GM12875 (cell line): ENCODE results near the gene TANGO6.

Experiments
- H3K4me3 ChIP-seq: one replicate; pipeline ENCODE4 v1.5.1; 2011; ENCODE audit warnings: low read depth, low read length, control low read depth
- TF ChIP-seq, protein P1 (sequence below): IDR thresholded peaks from 2 replicates; pipeline ENCODE4 v1.5.1; 2011; ENCODE audit warnings: low read depth, mild to moderate bottlenecking, control low read depth, inconsistent platforms, low read length, moderate library complexity, borderline replicate concordance; ENCODE audit not compliant: insufficient read depth

The TANGO6 gene

DNA sequence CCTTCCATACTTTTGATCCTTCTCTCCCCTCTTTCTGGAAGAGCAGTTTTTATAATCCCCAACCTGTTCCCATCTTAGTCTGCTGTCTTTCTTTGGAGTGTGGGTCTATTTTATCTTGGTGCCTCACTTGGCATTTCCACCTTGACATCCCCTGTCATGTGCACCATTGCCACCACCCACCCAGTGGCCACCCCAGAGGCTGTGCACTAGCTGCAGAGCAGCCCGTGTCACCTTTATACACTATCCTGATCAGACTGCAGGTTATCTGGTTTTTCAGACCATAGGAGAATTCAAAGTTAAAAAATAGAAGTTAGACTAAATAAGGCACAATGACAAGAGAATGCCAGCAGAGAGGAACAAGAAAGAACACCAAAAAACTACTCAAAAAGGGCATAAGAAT, 43.8 kb downstream of the TANGO6 start:
- no peak overlapping the region for H3K4me3 ChIP-seq
- TF ChIP-seq, protein P1, sequence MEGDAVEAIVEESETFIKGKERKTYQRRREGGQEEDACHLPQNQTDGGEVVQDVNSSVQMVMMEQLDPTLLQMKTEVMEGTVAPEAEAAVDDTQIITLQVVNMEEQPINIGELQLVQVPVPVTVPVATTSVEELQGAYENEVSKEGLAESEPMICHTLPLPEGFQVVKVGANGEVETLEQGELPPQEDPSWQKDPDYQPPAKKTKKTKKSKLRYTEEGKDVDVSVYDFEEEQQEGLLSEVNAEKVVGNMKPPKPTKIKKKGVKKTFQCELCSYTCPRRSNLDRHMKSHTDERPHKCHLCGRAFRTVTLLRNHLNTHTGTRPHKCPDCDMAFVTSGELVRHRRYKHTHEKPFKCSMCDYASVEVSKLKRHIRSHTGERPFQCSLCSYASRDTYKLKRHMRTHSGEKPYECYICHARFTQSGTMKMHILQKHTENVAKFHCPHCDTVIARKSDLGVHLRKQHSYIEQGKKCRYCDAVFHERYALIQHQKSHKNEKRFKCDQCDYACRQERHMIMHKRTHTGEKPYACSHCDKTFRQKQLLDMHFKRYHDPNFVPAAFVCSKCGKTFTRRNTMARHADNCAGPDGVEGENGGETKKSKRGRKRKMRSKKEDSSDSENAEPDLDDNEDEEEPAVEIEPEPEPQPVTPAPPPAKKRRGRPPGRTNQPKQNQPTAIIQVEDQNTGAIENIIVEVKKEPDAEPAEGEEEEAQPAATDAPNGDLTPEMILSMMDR, result no peak

DNA sequence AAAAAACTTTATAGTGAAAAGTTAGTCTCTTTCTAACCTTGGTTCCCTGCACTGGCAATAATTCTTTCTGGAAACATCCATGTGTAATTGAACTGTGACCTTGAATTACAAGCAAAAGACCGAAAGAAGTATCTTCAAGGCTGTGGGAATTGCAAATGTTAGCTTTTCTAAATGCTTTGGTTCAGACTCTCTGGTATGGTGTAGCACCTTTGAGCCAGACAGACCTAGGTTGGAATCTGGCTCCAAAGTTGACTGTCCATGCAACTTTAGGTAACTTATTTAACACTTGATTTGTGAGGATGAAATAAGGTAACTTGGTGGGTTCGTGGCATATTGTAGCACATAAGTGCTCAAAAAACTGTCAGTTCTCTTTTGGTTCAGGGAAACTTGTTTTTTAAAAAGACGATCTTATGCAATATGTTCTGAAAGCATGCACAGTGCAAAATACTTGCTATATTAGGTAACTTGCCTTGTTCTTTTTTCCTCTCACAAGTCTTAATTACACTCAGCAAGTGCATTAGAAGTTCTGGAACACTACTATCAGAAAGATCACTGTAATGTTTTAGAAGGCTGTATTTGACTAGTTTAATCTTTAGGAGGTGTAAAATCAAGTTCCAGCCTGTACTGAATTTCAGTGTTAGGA, 46.3 kb downstream of the TANGO6 start:
- TF ChIP-seq, protein P1, result no peak
- no peak overlapping the region for H3K4me3 ChIP-seq

DNA sequence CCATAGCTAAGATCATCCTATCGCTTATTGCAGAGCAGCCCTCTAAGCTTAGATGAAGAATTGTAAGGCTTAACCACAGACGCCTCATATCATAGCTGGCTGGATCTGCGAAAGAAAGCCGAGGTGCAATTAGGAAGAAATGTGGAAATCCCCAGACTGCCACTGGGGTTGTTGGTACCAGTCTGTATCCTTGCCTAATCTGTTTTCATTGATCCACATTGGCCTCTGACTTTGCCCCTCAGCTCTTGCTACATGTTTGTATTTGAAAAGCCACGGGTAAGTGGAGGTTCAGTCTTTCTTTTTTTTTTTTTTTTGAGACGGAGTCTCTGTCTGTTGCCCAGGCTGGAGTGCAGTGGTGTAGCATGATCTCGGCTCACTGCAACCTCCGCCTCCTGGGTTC, 48.9 kb downstream of the TANGO6 start:
- TF ChIP-seq, protein P1, result no peak
- H3K4me3 ChIP-seq, result no peak overlapping the region

DNA sequence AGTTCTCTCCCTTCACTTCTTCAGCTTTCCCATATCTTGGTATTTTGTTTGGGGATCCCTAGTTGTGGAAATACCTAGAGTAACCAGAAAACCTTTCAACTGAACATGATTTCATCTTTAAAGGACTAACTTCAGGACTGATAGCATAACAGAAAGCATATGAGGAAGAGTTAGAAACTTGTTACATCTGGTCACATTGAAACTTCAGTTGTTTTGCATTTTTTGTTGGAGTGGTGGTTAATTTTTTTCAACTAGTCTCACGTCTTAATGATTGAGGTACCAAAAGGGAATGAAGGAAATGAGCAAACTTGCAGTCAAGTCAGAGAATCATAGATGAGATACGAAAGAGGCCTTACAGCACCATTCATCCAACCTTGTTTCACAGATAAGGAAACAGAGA, 49.6 kb downstream of the TANGO6 start:
- TF ChIP-seq, protein P1, result no peak

DNA sequence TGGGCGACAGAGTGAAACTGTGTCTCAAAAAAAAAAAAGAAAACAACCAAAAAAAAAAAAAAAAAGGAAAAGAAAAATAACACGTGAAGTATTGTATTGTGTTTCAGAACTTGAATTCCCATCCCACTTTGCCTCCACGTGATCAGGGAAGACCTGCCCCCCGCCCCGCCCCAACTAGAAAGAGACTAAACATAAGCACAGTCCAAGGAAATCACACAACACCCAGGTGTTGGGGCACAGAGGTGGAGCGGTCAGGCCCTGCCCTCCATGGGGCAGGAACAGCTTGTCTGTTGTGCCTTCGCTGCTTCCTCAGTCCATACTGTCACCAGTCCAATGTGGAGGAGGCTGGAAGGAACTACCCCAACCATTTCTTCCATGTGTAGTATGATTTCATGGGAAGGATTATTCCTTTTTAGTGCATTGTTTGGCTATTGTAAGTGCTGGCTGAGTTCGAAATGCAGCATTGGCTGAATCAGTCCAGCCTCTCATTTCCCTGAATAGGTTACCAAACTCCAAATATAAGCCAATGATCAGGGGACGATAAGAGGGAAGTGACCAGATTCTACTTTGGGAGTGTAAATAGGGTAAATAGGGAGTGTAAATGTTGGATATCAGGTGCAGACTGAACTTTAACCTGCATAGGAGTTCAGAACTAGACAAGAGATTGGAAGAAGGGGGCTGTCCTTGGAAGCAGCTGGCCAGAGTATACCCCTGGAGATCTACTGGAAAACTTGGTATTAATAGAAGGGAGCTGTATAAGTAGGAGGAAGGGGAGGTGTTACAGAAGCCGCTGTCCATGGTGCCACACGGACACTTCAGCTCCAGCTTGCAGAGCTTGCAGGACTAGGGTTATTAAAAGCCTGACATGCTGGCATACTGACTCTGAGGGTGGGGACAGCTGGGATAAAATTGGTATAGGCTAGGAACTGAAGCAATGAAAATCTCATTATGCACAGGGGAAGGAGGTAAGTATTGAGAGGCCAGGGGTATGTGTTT, 50.7 kb downstream of the TANGO6 start:
- TF ChIP-seq, protein P1, result no peak
- H3K4me3 ChIP-seq, result no peak overlapping the region

More for the DNA sequence above, 49.6 kb downstream of the TANGO6 start:
- H3K4me3 ChIP-seq, result no peak overlapping the region

DNA sequence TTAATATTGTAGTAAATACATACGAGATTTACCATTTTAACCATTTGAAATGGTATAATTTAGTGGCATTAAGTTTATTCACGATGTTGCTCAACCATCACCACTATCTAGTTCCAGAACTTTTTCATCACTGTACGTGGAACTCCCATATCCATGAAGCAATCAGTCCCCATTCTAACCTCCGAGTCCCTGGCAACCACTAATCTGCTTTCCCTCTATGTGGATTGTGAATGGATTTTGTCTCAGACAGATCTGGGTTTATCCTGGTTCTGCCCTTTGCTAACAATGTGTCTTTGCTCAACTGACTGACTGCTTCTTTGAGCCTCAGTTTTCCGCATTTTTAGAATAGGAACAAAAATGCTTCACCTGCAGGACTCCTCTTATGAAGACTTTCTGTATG, 51.4 kb downstream of the TANGO6 start:
- TF ChIP-seq, protein P1, result no peak
- H3K4me3 ChIP-seq, result no peak overlapping the region
